Loucy (cell line): ENCODE results near the gene HOXD10.

Experiments
- H2AFZ ChIP-seq: fragments of 200-600 bp; sonication (generic); 2 replicates; pipeline ENCODE4 v1.6.0; 2016; ENCODE audit warnings: antibody characterized with exemption, mild to moderate bottlenecking, low read length, moderate library complexity
- H3F3A ChIP-seq: fragments of 200-600 bp; 2 replicates; pipeline ENCODE4 v1.6.0; 2016; ENCODE audit warnings: antibody characterized with exemption, low read depth, mild to moderate bottlenecking
- H3K27me3 ChIP-seq: fragments of 200-600 bp; sonication (generic); 2 replicates; pipeline ENCODE4 v1.6.1; 2014; ENCODE audit warnings: low read length, mild to moderate bottlenecking; ENCODE audit not compliant: insufficient read depth, poor library complexity, severe bottlenecking
- H3K36me3 ChIP-seq: fragments of 200-600 bp; sonication (generic); 2 replicates; pipeline ENCODE4 v1.6.1; 2016; ENCODE audit warnings: low read length; ENCODE audit not compliant: insufficient read depth
- H3K4me1 ChIP-seq: fragments of 200-600 bp; sonication (generic); 2 replicates; pipeline ENCODE4 v1.5.1; 2014; ENCODE audit warnings: low read length, mild to moderate bottlenecking; ENCODE audit not compliant: insufficient read depth, poor library complexity, severe bottlenecking
- H3K4me2 ChIP-seq: fragments of 200-600 bp; sonication (generic); 2 replicates; pipeline ENCODE4 v1.6.0; 2014; ENCODE audit warnings: antibody characterized with exemption, low read length, low read depth, mild to moderate bottlenecking; ENCODE audit not compliant: poor library complexity, severe bottlenecking
- H3K4me3 ChIP-seq: fragments of 200-600 bp; sonication (generic); 2 replicates; pipeline ENCODE4 v1.5.1; 2014; ENCODE audit warnings: low read length, mild to moderate bottlenecking, mixed read lengths; ENCODE audit not compliant: poor library complexity, severe bottlenecking
- H3K79me2 ChIP-seq: fragments of 200-600 bp; sonication (generic); 2 replicates; pipeline ENCODE4 v1.6.1; 2014; ENCODE audit warnings: low read length; ENCODE audit not compliant: insufficient read depth
- H3K9ac ChIP-seq: fragments of 200-600 bp; sonication (generic); 2 replicates; pipeline ENCODE4 v1.6.0; 2014; ENCODE audit warnings: mild to moderate bottlenecking, low read depth, low read length, moderate library complexity; ENCODE audit not compliant: poor library complexity, severe bottlenecking
- H3K9me2 ChIP-seq: fragments of 200-600 bp; sonication (generic); replicated peaks from 2 replicates; pipeline ENCODE4 v1.6.1; 2016; ENCODE audit warnings: low read depth, low read length, mixed read lengths
- H3K9me3 ChIP-seq: fragments of 200-600 bp; sonication (generic); 2 replicates; pipeline ENCODE4 v1.6.1; 2014; ENCODE audit warnings: mild to moderate bottlenecking, antibody characterized with exemption, low read length, low read depth; ENCODE audit not compliant: insufficient read depth
- H4K20me1 ChIP-seq: fragments of 200-600 bp; sonication (generic); 2 replicates; pipeline ENCODE4 v1.6.0; 2014; ENCODE audit warnings: antibody characterized with exemption, low read length, mild to moderate bottlenecking; ENCODE audit not compliant: insufficient read depth, poor library complexity, severe bottlenecking
- EZH2phosphoT487 ChIP-seq: fragments of 200-600 bp; IDR thresholded peaks from 2 replicates; pipeline ENCODE4 v1.6.1; 2018; ENCODE audit warnings: antibody characterized with exemption, mild to moderate bottlenecking, moderate library complexity, borderline replicate concordance
- TF ChIP-seq, protein P1 (sequence below): fragments of 200-600 bp; sonication (generic); conservative IDR thresholded peaks from 2 replicates; pipeline ENCODE4 v1.5.1; 2014; ENCODE audit warnings: mild to moderate bottlenecking, antibody characterized with exemption, low read length

The HOXD10 gene

DNA sequence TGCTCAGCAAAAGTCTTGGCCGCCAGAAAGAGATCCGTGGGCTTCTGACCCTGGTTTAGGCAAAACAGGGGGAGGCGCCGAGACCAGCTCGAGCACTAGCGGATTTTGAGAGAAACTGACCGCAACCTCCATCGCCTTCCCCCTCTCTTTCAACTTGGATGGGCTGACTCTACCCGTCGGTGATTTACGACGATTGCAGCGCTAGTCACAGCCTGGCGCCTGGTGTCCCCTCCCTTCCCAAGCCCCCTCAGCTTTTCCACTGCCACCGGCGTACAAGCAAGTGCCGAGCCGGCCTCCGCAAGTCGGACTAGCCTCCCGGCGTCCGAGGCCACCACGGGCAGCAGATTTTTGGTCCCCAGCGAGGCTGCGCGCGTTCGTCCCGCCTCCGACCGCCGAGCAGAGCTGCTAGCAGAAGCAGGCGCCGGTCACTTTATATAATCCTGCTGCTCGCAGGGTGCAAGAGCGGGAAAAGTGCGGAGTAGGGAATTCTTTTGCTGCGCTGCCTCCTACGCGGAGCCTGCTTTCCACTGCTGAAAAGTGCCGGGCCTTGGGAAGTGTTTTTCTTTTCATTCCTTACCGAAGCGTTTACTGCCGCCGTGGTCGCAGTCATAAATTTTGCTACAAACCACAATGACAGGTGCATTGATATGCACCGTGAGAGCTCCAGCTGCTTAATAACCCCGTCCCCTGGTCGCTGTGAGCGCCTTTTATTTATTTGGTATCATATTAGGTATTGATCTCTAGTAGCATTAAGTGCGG is 48.2 kb downstream of the HOXD10 start:
- Histone ChIP-seq H3K4me1 (no peaks in the 10 kb centered on the region), H3K4me2 (no peak overlapping the region), H3K9me3 (no peaks in the 10 kb centered on the region), H2AFZ (no peak overlapping the region), H3F3A (no peaks in the 10 kb centered on the region), H3K9ac (no peak overlapping the region), H4K20me1 (no peaks in the 10 kb centered on the region), H3K4me3 (no peak overlapping the region), H3K36me3 (no peaks in the 10 kb centered on the region), H3K27me3 (no peaks in the 10 kb centered on the region), H3K9me2 (no peaks in the 10 kb centered on the region), H3K79me2 (no peaks in the 10 kb centered on the region)
- TF ChIP-seq, protein P1, sequence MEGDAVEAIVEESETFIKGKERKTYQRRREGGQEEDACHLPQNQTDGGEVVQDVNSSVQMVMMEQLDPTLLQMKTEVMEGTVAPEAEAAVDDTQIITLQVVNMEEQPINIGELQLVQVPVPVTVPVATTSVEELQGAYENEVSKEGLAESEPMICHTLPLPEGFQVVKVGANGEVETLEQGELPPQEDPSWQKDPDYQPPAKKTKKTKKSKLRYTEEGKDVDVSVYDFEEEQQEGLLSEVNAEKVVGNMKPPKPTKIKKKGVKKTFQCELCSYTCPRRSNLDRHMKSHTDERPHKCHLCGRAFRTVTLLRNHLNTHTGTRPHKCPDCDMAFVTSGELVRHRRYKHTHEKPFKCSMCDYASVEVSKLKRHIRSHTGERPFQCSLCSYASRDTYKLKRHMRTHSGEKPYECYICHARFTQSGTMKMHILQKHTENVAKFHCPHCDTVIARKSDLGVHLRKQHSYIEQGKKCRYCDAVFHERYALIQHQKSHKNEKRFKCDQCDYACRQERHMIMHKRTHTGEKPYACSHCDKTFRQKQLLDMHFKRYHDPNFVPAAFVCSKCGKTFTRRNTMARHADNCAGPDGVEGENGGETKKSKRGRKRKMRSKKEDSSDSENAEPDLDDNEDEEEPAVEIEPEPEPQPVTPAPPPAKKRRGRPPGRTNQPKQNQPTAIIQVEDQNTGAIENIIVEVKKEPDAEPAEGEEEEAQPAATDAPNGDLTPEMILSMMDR = no peak
- no peak for TF ChIP-seq EZH2phosphoT487

DNA sequence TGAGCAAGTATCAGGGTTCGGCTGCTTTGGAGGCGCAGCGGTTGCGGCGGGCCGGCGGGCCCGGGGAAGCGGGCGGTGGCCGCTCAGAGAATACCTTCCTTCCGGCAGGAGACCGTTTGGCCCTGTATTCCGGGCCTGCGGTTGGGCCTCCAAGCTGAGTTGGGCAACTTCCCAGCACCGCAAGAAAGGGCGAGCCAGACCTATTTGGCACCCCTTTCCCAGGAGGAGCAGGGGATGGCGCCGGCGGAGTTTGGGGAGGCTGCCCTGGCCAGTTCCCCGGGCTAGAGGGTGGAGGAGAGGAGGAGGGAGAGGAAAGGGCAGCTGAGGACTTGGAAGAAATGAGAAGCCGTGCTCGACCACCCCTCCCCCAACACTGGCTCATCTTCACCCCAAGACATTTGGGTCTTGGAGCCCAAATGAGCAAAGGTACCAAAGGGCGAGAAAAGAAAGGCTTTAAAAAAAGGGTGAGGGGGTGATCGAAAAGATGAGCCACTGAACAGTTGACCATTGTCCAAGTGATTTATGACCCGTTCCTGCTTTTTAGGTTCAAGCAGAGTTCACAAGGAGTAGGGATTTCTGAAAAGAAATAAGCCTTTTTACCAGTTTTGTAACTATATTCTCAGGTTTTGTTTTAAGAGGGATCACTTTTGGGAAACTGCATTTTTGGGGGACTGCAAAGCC is 48.9 kb downstream of the HOXD10 start:
- H3K9ac ChIP-seq = no peak overlapping the region
- no peak overlapping the region for H2AFZ ChIP-seq
- H3K79me2 ChIP-seq = no peaks in the 10 kb centered on the region
- no peaks in the 10 kb centered on the region for H3K27me3 ChIP-seq
- H3F3A ChIP-seq = no peaks in the 10 kb centered on the region
- H3K36me3 ChIP-seq = no peaks in the 10 kb centered on the region
- no peaks in the 10 kb centered on the region for H3K4me1 ChIP-seq
- no peaks in the 10 kb centered on the region for H3K9me3 ChIP-seq
- no peak overlapping the region for H3K4me2 ChIP-seq
- H3K4me3 ChIP-seq = no peak overlapping the region
- no peaks in the 10 kb centered on the region for H4K20me1 ChIP-seq
- no peaks in the 10 kb centered on the region for H3K9me2 ChIP-seq
- TF ChIP-seq, protein P1 = no peak
- TF ChIP-seq EZH2phosphoT487 = no peak

DNA sequence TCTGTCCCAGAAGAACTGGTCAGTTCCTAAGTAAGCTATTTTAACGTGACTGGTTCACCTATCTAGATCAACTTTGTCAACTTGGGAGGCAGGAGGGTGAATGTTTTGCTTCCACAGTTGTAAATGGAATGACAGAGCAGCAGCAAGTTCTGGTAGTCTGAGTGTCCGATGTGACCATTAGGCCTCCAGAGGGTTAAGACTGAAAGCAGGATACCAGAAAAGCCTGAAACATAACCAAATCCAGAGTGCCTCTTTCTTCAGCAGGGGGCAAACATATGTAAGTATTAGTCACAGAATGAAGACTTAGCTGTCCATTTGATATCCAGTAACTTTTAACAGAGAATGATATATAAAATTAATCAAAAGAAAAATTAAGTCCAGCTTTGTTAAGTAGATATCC is 49.7 kb downstream of the HOXD10 start:
- no peaks in the 10 kb centered on the region for H4K20me1 ChIP-seq
- no peak overlapping the region for H2AFZ ChIP-seq
- H3K4me3 ChIP-seq = no peak overlapping the region
- H3K9ac ChIP-seq = no peak overlapping the region
- H3K9me2 ChIP-seq = no peaks in the 10 kb centered on the region
- H3K9me3 ChIP-seq = no peaks in the 10 kb centered on the region
- no peaks in the 10 kb centered on the region for H3K79me2 ChIP-seq
- no peak for TF ChIP-seq EZH2phosphoT487
- TF ChIP-seq, protein P1 = no peak
- no peaks in the 10 kb centered on the region for H3K4me1 ChIP-seq
- H3K36me3 ChIP-seq = no peaks in the 10 kb centered on the region
- H3F3A ChIP-seq = no peaks in the 10 kb centered on the region
- no peaks in the 10 kb centered on the region for H3K27me3 ChIP-seq
- no peak overlapping the region for H3K4me2 ChIP-seq
